Neural progenitor cell (in vitro differentiated cells): ENCODE data around the gene DLL1.

Experiments used
- CTCF ChIP-seq: fragments of 200-600 bp; sonication (generic); IDR thresholded peaks from 2 replicates; pipeline ENCODE4 v1.5.1; 2017; ENCODE audit warnings: antibody characterized with exemption, mild to moderate bottlenecking
- EZH2 ChIP-seq: fragments of 200-600 bp; sonication (generic); IDR thresholded peaks from 2 replicates; pipeline ENCODE4 v1.6.1; 2017; ENCODE audit warnings: antibody characterized with exemption, mild to moderate bottlenecking, moderate library complexity
- EZH2phosphoT487 ChIP-seq: fragments of 200-600 bp; sonication (generic); IDR thresholded peaks from 2 replicates; pipeline ENCODE4 v1.6.1; 2017; ENCODE audit warnings: antibody characterized with exemption

- TF ChIP-seq CTCF: no peak
- no peak for TF ChIP-seq EZH2phosphoT487
- TF ChIP-seq EZH2: no peak
Observed at GRCh38 chr6:170317076-170317475, 26.2 kb upstream of the DLL1 start.
